ENCODE results near the gene PQBP1.

DNA sequence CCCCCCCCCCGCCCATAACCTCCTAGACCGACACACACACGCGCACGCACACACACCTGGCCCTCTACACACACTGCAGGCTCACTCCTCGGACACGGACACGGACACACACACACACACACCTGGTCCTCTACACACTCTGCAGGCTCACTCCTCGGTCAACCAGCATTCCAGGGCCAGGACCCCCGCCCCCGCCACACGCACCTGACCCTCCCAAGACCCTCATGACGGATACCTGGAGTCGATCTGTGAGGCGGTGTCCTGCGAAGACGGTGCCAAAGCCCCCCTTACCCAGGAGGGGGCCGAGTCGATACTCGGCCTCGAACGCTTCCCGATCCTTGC is 20.5 kb downstream of the PQBP1 start:
- TF ChIP-seq NR2F2 (IDR thresholded peaks at IDR 0.05) (no peak), TAF1 (conservative IDR thresholded peaks at IDR 0.05) (no peak), EGR1 (IDR thresholded peaks at IDR 0.05; ENCODE audit: low read depth in 2 of 2) (no peak), JUND (IDR thresholded peaks at IDR 0.05) (no peak), RAD21 (IDR thresholded peaks at IDR 0.05) (no peak)
- TF ChIP-seq, protein P1, sequence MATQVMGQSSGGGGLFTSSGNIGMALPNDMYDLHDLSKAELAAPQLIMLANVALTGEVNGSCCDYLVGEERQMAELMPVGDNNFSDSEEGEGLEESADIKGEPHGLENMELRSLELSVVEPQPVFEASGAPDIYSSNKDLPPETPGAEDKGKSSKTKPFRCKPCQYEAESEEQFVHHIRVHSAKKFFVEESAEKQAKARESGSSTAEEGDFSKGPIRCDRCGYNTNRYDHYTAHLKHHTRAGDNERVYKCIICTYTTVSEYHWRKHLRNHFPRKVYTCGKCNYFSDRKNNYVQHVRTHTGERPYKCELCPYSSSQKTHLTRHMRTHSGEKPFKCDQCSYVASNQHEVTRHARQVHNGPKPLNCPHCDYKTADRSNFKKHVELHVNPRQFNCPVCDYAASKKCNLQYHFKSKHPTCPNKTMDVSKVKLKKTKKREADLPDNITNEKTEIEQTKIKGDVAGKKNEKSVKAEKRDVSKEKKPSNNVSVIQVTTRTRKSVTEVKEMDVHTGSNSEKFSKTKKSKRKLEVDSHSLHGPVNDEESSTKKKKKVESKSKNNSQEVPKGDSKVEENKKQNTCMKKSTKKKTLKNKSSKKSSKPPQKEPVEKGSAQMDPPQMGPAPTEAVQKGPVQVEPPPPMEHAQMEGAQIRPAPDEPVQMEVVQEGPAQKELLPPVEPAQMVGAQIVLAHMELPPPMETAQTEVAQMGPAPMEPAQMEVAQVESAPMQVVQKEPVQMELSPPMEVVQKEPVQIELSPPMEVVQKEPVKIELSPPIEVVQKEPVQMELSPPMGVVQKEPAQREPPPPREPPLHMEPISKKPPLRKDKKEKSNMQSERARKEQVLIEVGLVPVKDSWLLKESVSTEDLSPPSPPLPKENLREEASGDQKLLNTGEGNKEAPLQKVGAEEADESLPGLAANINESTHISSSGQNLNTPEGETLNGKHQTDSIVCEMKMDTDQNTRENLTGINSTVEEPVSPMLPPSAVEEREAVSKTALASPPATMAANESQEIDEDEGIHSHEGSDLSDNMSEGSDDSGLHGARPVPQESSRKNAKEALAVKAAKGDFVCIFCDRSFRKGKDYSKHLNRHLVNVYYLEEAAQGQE (IDR thresholded peaks at IDR 0.05): no peak
- TF ChIP-seq, protein P2, sequence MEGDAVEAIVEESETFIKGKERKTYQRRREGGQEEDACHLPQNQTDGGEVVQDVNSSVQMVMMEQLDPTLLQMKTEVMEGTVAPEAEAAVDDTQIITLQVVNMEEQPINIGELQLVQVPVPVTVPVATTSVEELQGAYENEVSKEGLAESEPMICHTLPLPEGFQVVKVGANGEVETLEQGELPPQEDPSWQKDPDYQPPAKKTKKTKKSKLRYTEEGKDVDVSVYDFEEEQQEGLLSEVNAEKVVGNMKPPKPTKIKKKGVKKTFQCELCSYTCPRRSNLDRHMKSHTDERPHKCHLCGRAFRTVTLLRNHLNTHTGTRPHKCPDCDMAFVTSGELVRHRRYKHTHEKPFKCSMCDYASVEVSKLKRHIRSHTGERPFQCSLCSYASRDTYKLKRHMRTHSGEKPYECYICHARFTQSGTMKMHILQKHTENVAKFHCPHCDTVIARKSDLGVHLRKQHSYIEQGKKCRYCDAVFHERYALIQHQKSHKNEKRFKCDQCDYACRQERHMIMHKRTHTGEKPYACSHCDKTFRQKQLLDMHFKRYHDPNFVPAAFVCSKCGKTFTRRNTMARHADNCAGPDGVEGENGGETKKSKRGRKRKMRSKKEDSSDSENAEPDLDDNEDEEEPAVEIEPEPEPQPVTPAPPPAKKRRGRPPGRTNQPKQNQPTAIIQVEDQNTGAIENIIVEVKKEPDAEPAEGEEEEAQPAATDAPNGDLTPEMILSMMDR (IDR thresholded peaks at IDR 0.05; ENCODE audit: low read depth, low read length, missing input control): no peak

All from liver (tissue), 3 donors.